Left lung (tissue), 10 donors: ENCODE measurements around the gene MED27. TPM values are rescaled to one million over a fixed set of nuclear protein-coding genes. Genes with fewer than 3 reads are reported as not detected.

Experiments
- ATAC-seq: fragments of 200-7000 bp; cut with Tn5 transposase; one replicate; pipeline ENCODE4 v1.9.1; 2020; ENCODE audit warnings: moderate library complexity
- DNase-seq, 4 donors: peaks; one replicate each; pipeline ENCODE4 v3.0.0-alpha.2; 2013 to 2020
- H3K27ac ChIP-seq, 2 donors: fragments of 200-600 bp; sonication (generic) in 1 of 2; one replicate each; pipeline versions ENCODE4 v1.5.0 to v1.8.0; 2020 to 2021
- H3K27me3 ChIP-seq, 2 donors: fragments of 200-600 bp; sonication (generic) in 1 of 2; one replicate each; pipeline versions ENCODE4 v1.5.0 to v1.8.0; 2020 to 2021
- H3K36me3 ChIP-seq, 2 donors: fragments of 200-600 bp; sonication (generic) in 1 of 2; one replicate each; pipeline versions ENCODE4 v1.5.0 to v1.8.0; 2020 to 2021
- H3K4me1 ChIP-seq, 2 donors: fragments of 200-600 bp; one replicate each; pipeline ENCODE4 v1.8.0; 2021
- H3K4me3 ChIP-seq, 2 donors: fragments of 200-600 bp; sonication (generic) in 1 of 2; one replicate each; pipeline versions ENCODE4 v1.5.0 to v1.8.0; 2020 to 2021; ENCODE audit warnings: mild to moderate bottlenecking in 1 of 2
- H3K9me3 ChIP-seq, 2 donors: fragments of 200-600 bp; sonication (generic) in 1 of 2; one replicate each; pipeline versions ENCODE4 v1.5.0 to v1.8.0; 2020 to 2021
- intact Hi-C, 2 donors: fragments of 100-400 bp; cut with DNase I; formaldehyde crosslinking; loops; one replicate each; pipeline versions ENCODE4 v1.11.2 to v1.14.2; 2022
- polyA plus RNA-seq, 6 donors: library from polyadenylated mRNA; unstranded; fragments of 120-200 nt; gene quantifications; one replicate each; pipeline ENCODE4 v1.2.1, GENCODE V29; 2013; ENCODE audit not compliant: insufficient read length in 6 of 6
- total RNA-seq, 2 donors: library from RNA; stranded (reverse); fragmentation: NEBNext Ultra II Directional; extraction: Animal tissue kit (Norgen Biotek cat#: 25700); gene quantifications; one replicate each; pipeline ENCODE4 v1.2.1, GENCODE V29; 2021
- TF ChIP-seq, protein P1 (sequence below), 2 donors: fragments of 200-600 bp; sonication (generic) in 1 of 2; IDR thresholded peaks; one replicate each; pipeline versions ENCODE4 v1.5.0 to v1.8.0; 2021; ENCODE audit warnings: antibody characterized with exemption in 2 of 2
- donor health status: DM: no; HTN: yes; CAD: no.
- donor health status: DM: no; HTN: no; CAD: no.

MED27 gene
- total and polyA plus RNA-seq, 8 donors = 12.5 to 18.6 (median 16.7) TPM

DNA sequence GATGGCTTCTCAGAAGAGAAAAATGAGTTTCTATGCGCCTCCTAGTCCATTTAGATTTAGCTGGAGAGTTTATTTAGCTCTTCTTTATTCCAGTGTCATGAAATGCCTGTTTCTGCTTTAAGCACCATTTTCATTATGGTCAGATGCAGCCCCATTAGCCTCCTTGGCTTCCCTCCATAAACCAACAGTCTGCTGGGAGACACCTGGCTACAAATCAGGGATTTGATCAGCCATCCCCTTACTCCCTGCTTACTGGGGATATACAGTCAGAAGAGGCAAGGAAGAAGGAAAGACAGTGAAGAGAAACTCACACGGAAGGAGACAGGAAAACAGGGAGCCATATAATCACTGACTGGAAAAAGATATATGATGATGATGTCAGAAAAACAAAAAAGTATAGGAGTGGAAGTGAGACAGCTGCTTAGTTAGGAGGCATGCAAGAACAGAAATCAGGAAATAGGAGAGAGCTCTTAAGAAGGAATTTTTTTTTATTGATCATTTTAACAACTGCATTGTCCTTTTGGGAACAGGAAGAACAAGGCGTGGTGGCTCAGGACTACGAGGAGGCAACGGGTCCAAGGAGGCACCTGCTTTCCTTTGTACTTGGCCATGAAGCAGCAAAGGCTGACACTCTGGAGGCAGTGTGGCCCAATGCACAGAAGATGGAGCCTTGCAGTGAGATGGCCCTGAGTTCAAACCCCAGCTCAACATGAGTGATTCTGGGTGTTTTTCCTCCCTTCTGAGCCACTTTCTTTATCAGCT lies 56.1 kb downstream of the MED27 start:
- Histone ChIP-seq H3K9me3 (no peaks in the 10 kb centered on the region), H3K27me3 (no peaks in the 10 kb centered on the region), H3K4me1 (peaks cover 0 to 5% of the 10 kb centered on the region in 2 donors), H3K36me3 (no peaks in the 10 kb centered on the region), H3K27ac (no peak overlapping the region), H3K4me3 (no peak overlapping the region)
- intact Hi-C loops = no loop called here
- DNase-seq (no peak), ATAC-seq (no peak)
- TF ChIP-seq, protein P1, sequence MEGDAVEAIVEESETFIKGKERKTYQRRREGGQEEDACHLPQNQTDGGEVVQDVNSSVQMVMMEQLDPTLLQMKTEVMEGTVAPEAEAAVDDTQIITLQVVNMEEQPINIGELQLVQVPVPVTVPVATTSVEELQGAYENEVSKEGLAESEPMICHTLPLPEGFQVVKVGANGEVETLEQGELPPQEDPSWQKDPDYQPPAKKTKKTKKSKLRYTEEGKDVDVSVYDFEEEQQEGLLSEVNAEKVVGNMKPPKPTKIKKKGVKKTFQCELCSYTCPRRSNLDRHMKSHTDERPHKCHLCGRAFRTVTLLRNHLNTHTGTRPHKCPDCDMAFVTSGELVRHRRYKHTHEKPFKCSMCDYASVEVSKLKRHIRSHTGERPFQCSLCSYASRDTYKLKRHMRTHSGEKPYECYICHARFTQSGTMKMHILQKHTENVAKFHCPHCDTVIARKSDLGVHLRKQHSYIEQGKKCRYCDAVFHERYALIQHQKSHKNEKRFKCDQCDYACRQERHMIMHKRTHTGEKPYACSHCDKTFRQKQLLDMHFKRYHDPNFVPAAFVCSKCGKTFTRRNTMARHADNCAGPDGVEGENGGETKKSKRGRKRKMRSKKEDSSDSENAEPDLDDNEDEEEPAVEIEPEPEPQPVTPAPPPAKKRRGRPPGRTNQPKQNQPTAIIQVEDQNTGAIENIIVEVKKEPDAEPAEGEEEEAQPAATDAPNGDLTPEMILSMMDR (IDR thresholded peaks at IDR 0.05) = no peak

GRCh38 chr9:132020820-132021510 lies 58.7 kb downstream of the MED27 start:
- Histone ChIP-seq H3K27me3 (no peaks in the 10 kb centered on the region), H3K9me3 (no peaks in the 10 kb centered on the region), H3K36me3 (no peaks in the 10 kb centered on the region), H3K4me3 (no peak overlapping the region), H3K27ac (no peak overlapping the region), H3K4me1 (no peaks in the 10 kb centered on the region)
- TF ChIP-seq, protein P1 (IDR thresholded peaks at IDR 0.05) = no peak
- no peak for DNase-seq
- intact Hi-C loops = no loop called here
- ATAC-seq = no peak

DNA sequence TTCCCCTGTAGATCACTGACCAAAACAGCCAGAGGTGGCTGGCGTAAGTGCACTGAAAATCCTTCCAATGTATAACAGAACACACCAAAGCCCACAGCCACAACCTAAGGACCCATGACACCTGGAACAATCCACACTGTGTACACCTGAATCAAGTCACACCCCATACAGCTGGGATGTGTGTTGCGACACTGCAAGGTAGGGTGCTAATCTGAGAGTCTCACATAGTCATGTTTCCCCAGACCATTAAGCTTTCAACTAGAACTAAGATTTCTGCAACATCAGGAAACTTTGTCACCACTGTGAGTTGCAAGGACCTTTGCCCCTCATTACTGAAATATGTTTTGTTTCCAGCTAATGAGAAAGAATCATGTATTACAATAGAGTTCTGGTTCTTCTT lies 59.4 kb downstream of the MED27 start:
- Histone ChIP-seq H3K4me3 (no peak overlapping the region), H3K27ac (no peak overlapping the region), H3K36me3 (no peaks in the 10 kb centered on the region), H3K9me3 (no peaks in the 10 kb centered on the region), H3K4me1 (no peaks in the 10 kb centered on the region), H3K27me3 (no peaks in the 10 kb centered on the region)
- ATAC-seq = no peak
- intact Hi-C loops = no loop called here
- DNase-seq = no peak
- TF ChIP-seq, protein P1 (IDR thresholded peaks at IDR 0.05) = no peak

- Histone ChIP-seq H3K4me3 (no peak overlapping the region), H3K27me3 (no peaks in the 10 kb centered on the region), H3K4me1 (no peaks in the 10 kb centered on the region), H3K27ac (no peak overlapping the region), H3K36me3 (no peaks in the 10 kb centered on the region), H3K9me3 (no peaks in the 10 kb centered on the region)
- TF ChIP-seq, protein P1 (IDR thresholded peaks at IDR 0.05) = no peak
- ATAC-seq = no peak
- intact Hi-C loops = no loop called here
- DNase-seq = no peak
Observed at GRCh38 chr9:132019702-132020101, 60.0 kb downstream of the MED27 start.

GRCh38 chr9:132018957-132019405 lies 60.7 kb downstream of the MED27 start:
- Histone ChIP-seq H3K4me3 (no peak overlapping the region), H3K27ac (no peak overlapping the region), H3K27me3 (no peaks in the 10 kb centered on the region), H3K9me3 (no peaks in the 10 kb centered on the region), H3K36me3 (no peaks in the 10 kb centered on the region), H3K4me1 (no peaks in the 10 kb centered on the region)
- DNase-seq (no peak), ATAC-seq (no peak)
- TF ChIP-seq, protein P1 (IDR thresholded peaks at IDR 0.05) = no peak
- intact Hi-C loops = no loop called here
